ENCODE measurements around the gene STPG2. TPM values are rescaled to one million over a fixed set of nuclear protein-coding genes. Genes with fewer than 3 reads are reported as not detected.
"Not testable (repeated sequence)": the region's sequence is repeated elsewhere in the genome, so short reads cannot be mapped to it uniquely, and the experiment has no call there.

The STPG2 gene
- total RNA-seq, 1 donor from 2014 or later: not detected

DNA sequence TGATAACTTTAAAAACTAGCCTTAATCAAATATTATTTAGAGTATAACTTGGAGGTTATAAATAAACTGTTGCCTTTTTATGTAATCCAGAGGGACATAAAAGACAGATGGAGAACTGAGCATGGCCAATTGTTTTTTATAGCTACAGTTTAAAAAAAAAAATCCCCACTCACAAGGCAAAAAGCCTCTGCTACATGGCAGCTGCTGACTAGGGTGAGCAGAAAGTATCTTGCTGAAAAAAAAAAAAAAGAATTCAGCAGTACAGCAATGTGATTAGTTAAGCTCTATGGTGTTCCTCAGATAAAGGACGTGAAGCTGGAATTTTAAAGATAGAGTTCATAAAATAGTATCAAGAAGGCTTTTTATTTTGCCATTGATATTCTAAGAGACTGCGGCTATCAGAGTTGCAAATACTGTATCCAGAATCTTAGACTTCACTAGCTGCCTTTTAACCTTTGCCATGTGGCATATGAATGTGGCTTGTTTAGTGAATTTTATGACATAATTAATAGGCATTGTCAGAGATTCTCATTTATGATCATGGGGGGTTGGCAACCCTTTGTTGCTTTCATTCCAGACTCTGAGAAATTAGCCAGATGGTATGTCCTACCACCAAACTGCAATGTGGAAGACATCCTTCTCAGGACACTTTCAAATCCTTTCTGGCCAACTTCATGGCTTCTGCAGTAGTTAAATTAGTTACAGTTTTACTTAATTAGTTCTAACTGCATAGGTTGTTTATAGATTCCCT, 498.0 kb downstream of the STPG2 start:
- FAIRE-seq (no peak), DNase-seq (ENCODE audit: low read depth) (no peak)
- no peak overlapping the region for H3K4me3 ChIP-seq (ENCODE audit: low read depth, low read length)
- H3K27me3 ChIP-seq (ENCODE audit: control insufficient read depth, insufficient read depth, low read length): no peaks in the 10 kb centered on the region
- no peaks in the 10 kb centered on the region for H3K36me3 ChIP-seq (ENCODE audit: control insufficient read depth, insufficient read depth, low read length)
- TF ChIP-seq, protein P1, sequence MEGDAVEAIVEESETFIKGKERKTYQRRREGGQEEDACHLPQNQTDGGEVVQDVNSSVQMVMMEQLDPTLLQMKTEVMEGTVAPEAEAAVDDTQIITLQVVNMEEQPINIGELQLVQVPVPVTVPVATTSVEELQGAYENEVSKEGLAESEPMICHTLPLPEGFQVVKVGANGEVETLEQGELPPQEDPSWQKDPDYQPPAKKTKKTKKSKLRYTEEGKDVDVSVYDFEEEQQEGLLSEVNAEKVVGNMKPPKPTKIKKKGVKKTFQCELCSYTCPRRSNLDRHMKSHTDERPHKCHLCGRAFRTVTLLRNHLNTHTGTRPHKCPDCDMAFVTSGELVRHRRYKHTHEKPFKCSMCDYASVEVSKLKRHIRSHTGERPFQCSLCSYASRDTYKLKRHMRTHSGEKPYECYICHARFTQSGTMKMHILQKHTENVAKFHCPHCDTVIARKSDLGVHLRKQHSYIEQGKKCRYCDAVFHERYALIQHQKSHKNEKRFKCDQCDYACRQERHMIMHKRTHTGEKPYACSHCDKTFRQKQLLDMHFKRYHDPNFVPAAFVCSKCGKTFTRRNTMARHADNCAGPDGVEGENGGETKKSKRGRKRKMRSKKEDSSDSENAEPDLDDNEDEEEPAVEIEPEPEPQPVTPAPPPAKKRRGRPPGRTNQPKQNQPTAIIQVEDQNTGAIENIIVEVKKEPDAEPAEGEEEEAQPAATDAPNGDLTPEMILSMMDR (IDR thresholded peaks at IDR 0.05; ENCODE audit: insufficient read depth, low read length, severe bottlenecking): no peak

DNA sequence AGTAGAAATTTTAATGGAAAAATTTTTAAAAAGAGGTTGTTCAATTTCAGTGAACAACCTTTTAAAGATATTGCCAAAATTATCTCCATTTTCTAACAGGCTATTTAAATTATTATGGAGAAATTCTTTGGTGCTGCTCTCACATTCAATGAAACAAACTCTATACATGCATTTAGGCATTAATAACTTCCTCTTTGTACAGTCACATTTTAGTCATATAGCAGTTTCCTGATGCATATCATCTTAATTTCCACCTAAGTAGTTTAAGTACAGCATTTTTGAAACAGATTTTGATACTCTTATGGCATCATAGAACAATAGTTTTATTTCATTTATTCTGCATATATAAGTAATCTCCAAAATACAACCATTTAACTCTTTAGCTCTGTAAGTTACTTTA, 500.1 kb downstream of the STPG2 start:
- H3K27me3 ChIP-seq (ENCODE audit: control insufficient read depth, insufficient read depth, low read length): no peaks in the 10 kb centered on the region
- DNase-seq (ENCODE audit: low read depth): peak; percentile 58
- H3K4me3 ChIP-seq (ENCODE audit: low read depth, low read length): no peak overlapping the region
- H3K36me3 ChIP-seq (ENCODE audit: control insufficient read depth, insufficient read depth, low read length): no peaks in the 10 kb centered on the region
- TF ChIP-seq, protein P1 (IDR thresholded peaks at IDR 0.05; ENCODE audit: insufficient read depth, low read length, severe bottlenecking): no peak
- no peak for FAIRE-seq

DNA sequence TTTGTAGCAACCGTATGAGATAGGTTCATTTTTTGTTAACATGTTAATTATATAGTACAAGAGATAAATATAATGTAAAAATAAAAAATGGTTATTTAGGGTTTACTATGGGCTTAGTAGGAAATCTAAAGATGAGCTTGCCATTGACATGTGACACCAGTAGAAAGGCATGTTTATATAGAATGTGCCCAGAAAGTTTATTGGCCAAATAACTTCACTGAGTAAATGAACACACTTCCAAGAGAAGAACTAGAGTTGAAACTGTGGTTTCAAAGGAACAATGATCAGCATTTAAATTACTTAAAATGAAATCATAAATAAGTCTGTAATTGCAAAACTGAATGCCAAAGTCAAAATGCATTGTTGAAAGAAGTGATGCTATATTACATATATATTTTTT, 503.3 kb downstream of the STPG2 start:
- TF ChIP-seq, protein P1 (IDR thresholded peaks at IDR 0.05; ENCODE audit: insufficient read depth, low read length, severe bottlenecking): no peak
- no peaks in the 10 kb centered on the region for H3K36me3 ChIP-seq (ENCODE audit: control insufficient read depth, insufficient read depth, low read length)
- H3K4me3 ChIP-seq (ENCODE audit: low read depth, low read length): no peak overlapping the region
- H3K27me3 ChIP-seq (ENCODE audit: control insufficient read depth, insufficient read depth, low read length): no peaks in the 10 kb centered on the region
- FAIRE-seq (no peak), DNase-seq (ENCODE audit: low read depth) (no peak)

DNA sequence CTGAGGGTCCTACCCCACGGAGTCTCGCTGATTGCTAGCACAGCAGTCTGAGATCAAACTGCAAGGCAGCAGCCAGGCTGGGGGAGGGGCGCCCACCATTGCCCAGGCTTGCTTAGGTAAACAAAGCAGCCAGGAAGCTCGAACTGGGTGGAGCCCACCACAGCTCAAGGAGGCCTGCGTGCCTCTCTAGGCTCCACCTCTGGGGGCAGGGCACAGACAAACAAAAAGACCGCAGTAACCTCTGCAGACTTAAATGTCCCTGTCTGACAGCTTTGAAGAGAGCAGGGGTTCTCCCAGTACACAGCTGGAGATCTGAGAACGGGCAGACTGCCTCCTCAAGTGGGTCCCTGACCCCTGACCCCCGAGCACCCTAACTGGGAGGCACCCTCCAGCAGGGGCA, 509.4 kb downstream of the STPG2 start:
- not testable (repeated sequence) for H3K27me3 ChIP-seq (ENCODE audit: control insufficient read depth, insufficient read depth, low read length); DNase-seq (ENCODE audit: low read depth); H3K4me3 ChIP-seq (ENCODE audit: low read depth, low read length); FAIRE-seq; H3K36me3 ChIP-seq (ENCODE audit: control insufficient read depth, insufficient read depth, low read length)

DNA sequence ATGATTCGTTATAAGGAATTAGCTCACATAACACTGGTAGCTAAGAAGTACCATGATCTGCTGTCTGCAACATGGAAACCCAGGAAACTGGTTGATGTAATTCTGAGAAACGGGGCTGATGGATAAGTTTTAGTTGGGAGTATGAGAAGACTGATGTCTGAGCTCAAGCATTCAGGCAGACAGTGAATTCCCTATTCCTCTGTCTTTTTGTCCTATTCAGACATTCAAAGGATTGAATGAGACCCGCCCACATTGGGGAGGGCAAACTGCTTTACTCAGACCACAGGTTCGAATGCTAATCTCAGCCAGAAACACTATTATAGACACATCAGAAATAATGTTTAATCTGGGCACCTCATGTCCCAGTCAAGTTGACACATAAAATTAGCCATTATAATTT, 515.5 kb downstream of the STPG2 start:
- no peaks in the 10 kb centered on the region for H3K27me3 ChIP-seq (ENCODE audit: control insufficient read depth, insufficient read depth, low read length)
- no peak overlapping the region for H3K4me3 ChIP-seq (ENCODE audit: low read depth, low read length)
- no peaks in the 10 kb centered on the region for H3K36me3 ChIP-seq (ENCODE audit: control insufficient read depth, insufficient read depth, low read length)
- TF ChIP-seq, protein P1 (IDR thresholded peaks at IDR 0.05; ENCODE audit: insufficient read depth, low read length, severe bottlenecking): no peak
- FAIRE-seq: no peak
- DNase-seq (ENCODE audit: low read depth): no peak

DNA sequence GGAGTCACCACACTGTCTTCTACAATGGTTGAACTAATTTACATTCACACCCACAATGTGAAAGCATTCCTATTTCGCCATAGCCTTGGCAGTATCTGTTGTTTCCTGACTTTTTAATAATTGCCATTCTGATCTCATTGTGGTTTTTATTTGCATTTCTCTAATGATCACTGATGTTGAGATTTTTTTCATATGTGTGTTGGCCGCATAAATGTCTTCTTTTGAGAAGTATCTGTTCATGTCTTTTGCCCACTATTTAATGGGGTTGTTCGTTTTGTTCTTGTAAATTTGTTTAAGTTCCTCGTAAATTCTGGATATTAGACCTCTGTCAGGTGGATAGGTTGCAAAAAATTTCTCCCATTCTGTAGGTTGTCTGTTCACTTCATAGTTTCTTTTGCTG, 519.1 kb downstream of the STPG2 start:
- TF ChIP-seq, protein P1 (IDR thresholded peaks at IDR 0.05; ENCODE audit: insufficient read depth, low read length, severe bottlenecking): no peak
- H3K36me3 ChIP-seq (ENCODE audit: control insufficient read depth, insufficient read depth, low read length): no peaks in the 10 kb centered on the region
- DNase-seq (ENCODE audit: low read depth) (no peak), FAIRE-seq (no peak)
- H3K27me3 ChIP-seq (ENCODE audit: control insufficient read depth, insufficient read depth, low read length): no peaks in the 10 kb centered on the region
- no peak overlapping the region for H3K4me3 ChIP-seq (ENCODE audit: low read depth, low read length)
